NCI-H2081 treated with DMSO at 0.1 percent for 48 hours (cell line): Measurements from ENCODE around the gene ACTN1.

Source experiments
- DNase-seq: peaks from one replicate; lab custom pipeline; 2025; lab: John Stamatoyannopoulos, UW

The ACTN1 gene

GRCh38 chr14:68969278-68970033, 9.6 kb downstream of the ACTN1 start:
- DNase-seq = no peak

- DNase-seq = no peak
Observed at GRCh38 chr14:68968721-68969120, 10.4 kb downstream of the ACTN1 start.

GRCh38 chr14:68968051-68968450, 11.1 kb downstream of the ACTN1 start:
- no peak for DNase-seq

GRCh38 chr14:68967459-68967940, 11.6 kb downstream of the ACTN1 start:
- DNase-seq = no peak

- DNase-seq = no peak
Observed at GRCh38 chr14:68966872-68967301, 12.2 kb downstream of the ACTN1 start.

- DNase-seq = no peak
Observed at GRCh38 chr14:68965261-68965761, 13.8 kb downstream of the ACTN1 start.

GRCh38 chr14:68964300-68965093, 14.6 kb downstream of the ACTN1 start:
- no peak for DNase-seq

GRCh38 chr14:68962681-68963080, 16.4 kb downstream of the ACTN1 start:
- no peak for DNase-seq

- DNase-seq = no peak
Observed at GRCh38 chr14:68961781-68962584, 17.1 kb downstream of the ACTN1 start.

- DNase-seq = no peak
Observed at GRCh38 chr14:68961361-68961760, 17.7 kb downstream of the ACTN1 start.

GRCh38 chr14:68960123-68960522, 19.0 kb downstream of the ACTN1 start:
- no peak for DNase-seq

- DNase-seq = no peak
Observed at GRCh38 chr14:68959035-68959434, 20.1 kb downstream of the ACTN1 start.

GRCh38 chr14:68958553-68958952, 20.5 kb downstream of the ACTN1 start:
- DNase-seq = no peak

- DNase-seq = no peak
Observed at GRCh38 chr14:68957775-68958174, 21.3 kb downstream of the ACTN1 start.

GRCh38 chr14:68956724-68957123, 22.4 kb downstream of the ACTN1 start:
- no peak for DNase-seq

GRCh38 chr14:68955851-68956179, 23.3 kb downstream of the ACTN1 start:
- no peak for DNase-seq

GRCh38 chr14:68955164-68955850, 23.8 kb downstream of the ACTN1 start:
- no peak for DNase-seq

- no peak for DNase-seq
Observed at GRCh38 chr14:68953196-68953555, 25.9 kb downstream of the ACTN1 start.

GRCh38 chr14:68952531-68953195, 26.4 kb downstream of the ACTN1 start:
- no peak for DNase-seq

GRCh38 chr14:68951800-68952530, 27.1 kb downstream of the ACTN1 start:
- DNase-seq = no peak
